Common myeloid progenitor, CD34-positive (primary cell): ENCODE results near the gene RPS5. TPM values are rescaled to one million over a fixed set of nuclear protein-coding genes. Genes with fewer than 3 reads are reported as not detected.
"Not testable (repeated sequence)": the region's sequence is repeated elsewhere in the genome, so short reads cannot be mapped to it uniquely, and the experiment has no call there.

Source experiments
- CTCF ChIA-PET: fragments of 350-600 bp; sonication (Branson Sonifier 250); formaldehyde crosslinking; loops from one replicate; lab custom pipeline; 2021; ENCODE audit warnings: antibody characterized with exemption; lab: Charles Lee
- POLR2A ChIA-PET: fragments of 350-600 bp; sonication (Branson Sonifier 250); formaldehyde crosslinking; loops from one replicate; lab custom pipeline; 2021; ENCODE audit warnings: antibody characterized with exemption; lab: Charles Lee
- DNase-seq, 3 donors: peaks; one replicate each; pipeline versions ENCODE4 v3.0.0 to v3.0.0-alpha.2; 2013
- H3K27ac ChIP-seq, 2 experiments: 1 replicate in 1 of 2; 2 replicates in 1 of 2; pipeline ENCODE4 v1.7.0; 2013; ENCODE audit warnings: inconsistent platforms in 2 of 2, low read length in 2 of 2, mild to moderate bottlenecking in 2 of 2, low read depth in 1 of 2, moderate library complexity in 1 of 2; ENCODE audit not compliant: severe bottlenecking in 2 of 2, insufficient read depth in 1 of 2, poor library complexity in 1 of 2
- H3K27me3 ChIP-seq, 5 experiments: replicated peaks in 2 of 5; 1 replicate in 3 of 5; 2 replicates in 2 of 5; pipeline versions ENCODE4 v1.6.1 to v1.7.0; 2013; ENCODE audit warnings: low read length in 4 of 5, mild to moderate bottlenecking in 2 of 5, moderate library complexity in 2 of 5, inconsistent platforms in 1 of 5; ENCODE audit not compliant: insufficient read depth in 5 of 5, control insufficient read depth in 4 of 5
- H3K36me3 ChIP-seq, 4 experiments: 1 replicate in 2 of 4; 2 replicates in 2 of 4; pipeline versions ENCODE4 v1.6.1 to v1.7.0; 2013; ENCODE audit warnings: low read length in 3 of 4, control low read depth in 1 of 4, mild to moderate bottlenecking in 1 of 4; ENCODE audit not compliant: control insufficient read depth in 4 of 4, insufficient read depth in 4 of 4
- H3K4me1 ChIP-seq, 4 experiments: 1 replicate in 3 of 4; 2 replicates in 1 of 4; pipeline versions ENCODE4 v1.6.1 to v1.7.1; 2013; ENCODE audit warnings: low read length in 3 of 4, mild to moderate bottlenecking in 3 of 4, control low read depth in 1 of 4, inconsistent platforms in 1 of 4, moderate library complexity in 1 of 4; ENCODE audit not compliant: control insufficient read depth in 4 of 4, insufficient read depth in 4 of 4; ENCODE audit errors: control extremely low read depth in 1 of 4
- H3K4me3 ChIP-seq, 7 experiments: 1 replicate in 4 of 7; 2 replicates in 3 of 7; pipeline versions ENCODE4 v1.5.1 to v1.7.0; 2013; ENCODE audit warnings: mild to moderate bottlenecking in 7 of 7, low read length in 6 of 7, moderate library complexity in 6 of 7, inconsistent platforms in 2 of 7, low read depth in 2 of 7, control low read depth in 1 of 7; ENCODE audit not compliant: insufficient read depth in 4 of 7, control insufficient read depth in 1 of 7; ENCODE audit errors: extremely low read depth in 1 of 7
- H3K9me3 ChIP-seq, 5 experiments: 1 replicate in 4 of 5; 2 replicates in 1 of 5; pipeline versions ENCODE4 v1.6.1 to v1.7.1; 2013; ENCODE audit warnings: low read length in 4 of 5, mild to moderate bottlenecking in 2 of 5, inconsistent platforms in 1 of 5, low read depth in 1 of 5, moderate library complexity in 1 of 5; ENCODE audit not compliant: control insufficient read depth in 4 of 5, insufficient read depth in 2 of 5; ENCODE audit errors: control extremely low read depth in 1 of 5
- WGBS: methylation state at CpG from one replicate; pipeline ENCODE4 v1.1.5; 2013; ENCODE audit not compliant: insufficient coverage; 5-methylcytosine and 5-hydroxymethylcytosine counted together
- polyA plus RNA-seq: library from polyadenylated mRNA; unstranded; fragments of 120-200 nt; gene quantifications from one replicate; pipeline ENCODE4 v1.2.1, GENCODE V29; 2013

Gene RPS5
- 2,208 TPM for polyA plus RNA-seq

DNA sequence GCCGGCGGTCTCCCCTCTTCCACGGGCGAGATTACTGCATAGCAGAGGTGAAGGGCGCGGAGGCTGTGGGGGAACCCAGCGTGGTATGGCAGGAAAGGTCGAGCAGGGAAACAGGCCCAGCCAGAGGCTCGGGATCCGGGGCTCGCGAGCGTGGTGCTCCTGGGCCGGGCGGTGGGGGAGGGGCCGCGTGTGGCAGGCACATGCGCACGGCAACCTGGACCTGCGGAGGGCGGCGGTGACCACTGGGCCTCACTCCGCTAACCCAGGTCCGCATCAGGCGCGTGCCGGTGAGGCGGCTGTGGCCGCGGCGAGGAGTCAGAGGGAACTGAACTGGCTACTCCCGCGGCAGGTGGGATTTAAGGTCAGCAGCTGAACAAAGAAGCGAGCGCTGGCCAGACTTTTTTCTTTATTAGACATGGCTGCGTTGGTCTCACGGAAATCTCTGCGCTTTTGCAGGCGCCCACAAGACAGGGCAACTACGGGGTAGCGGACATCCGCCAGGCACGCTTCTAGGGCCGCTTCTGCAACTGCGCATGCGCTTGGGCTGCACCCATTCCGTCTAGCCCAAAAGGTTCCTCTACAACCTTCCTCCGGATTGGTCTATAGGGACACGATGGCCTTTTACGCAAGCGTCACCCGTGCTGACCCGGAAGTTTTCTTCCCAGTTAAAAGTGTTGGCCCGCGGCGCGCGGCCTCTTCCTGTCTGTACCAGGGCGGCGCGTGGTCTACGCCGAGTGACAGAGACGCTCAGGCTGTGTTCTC is at the start of gene RPS5:
Gene RPS5, plus strand, starts transcription at position 694 of the 762 bp plus-strand sequence. CDS start 869 bp downstream, outside the sequence.
- WGBS = under 1% methylated on average over 60 of the region's 64 CpGs

DNA sequence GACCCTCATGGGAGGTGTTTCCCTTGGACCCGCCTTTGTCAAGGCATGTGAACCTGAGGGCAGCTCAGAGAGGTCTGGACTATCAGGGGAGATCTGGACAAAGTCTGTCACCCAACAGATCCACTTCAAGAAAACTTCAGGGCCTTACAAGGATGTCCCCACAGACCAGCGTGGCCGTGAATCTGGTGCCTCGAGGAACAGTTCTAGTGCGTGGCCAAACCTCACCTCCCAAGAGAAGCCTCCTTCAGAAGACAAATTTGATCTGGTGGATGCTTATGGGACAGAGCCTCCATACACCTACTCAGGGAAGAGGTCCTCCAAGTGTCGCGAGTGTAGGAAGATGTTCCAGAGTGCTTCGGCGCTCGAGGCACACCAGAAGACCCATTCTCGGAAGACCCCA is 48.7 kb upstream of the RPS5 start:
- 98% methylated on average over 9 of the region's 11 CpGs for WGBS
- Histone ChIP-seq H3K9me3 (peaks cover 0 to 4% (median 0%) of the 10 kb centered on the region in 5 experiments), H3K27me3 (no peaks in the 10 kb centered on the region), H3K36me3 (peaks cover 10 to 55% (median 36%) of the 10 kb centered on the region in 4 experiments), H3K4me3 (no peak overlapping the region), H3K27ac (no peak overlapping the region), H3K4me1 (no peaks in the 10 kb centered on the region)
- no peak for DNase-seq
- ChIA-PET CTCF (no interaction called here), POLR2A (no interaction called here)

More for the DNA sequence above, at the start of gene RPS5:
- peak within 1 kb of the TSS; percentile 81 to 93 for H3K27ac ChIP-seq
- H3K9me3 ChIP-seq = no peaks in the 10 kb centered on the region
- ChIA-PET CTCF (interaction anchor here (1.3 kb wide), 1 partner anchor 113 kb away, joined by 3 read pairs; no protein-coding TSS in a partner anchor), POLR2A (no interaction called here)
- H3K4me3 ChIP-seq = peak within 1 kb of the TSS; percentile 54 to 97 (median 83)
- H3K36me3 ChIP-seq = peaks cover 2 to 25% (median 12%) of the 10 kb centered on the region in 4 experiments
- peak; percentile 99 for DNase-seq
- H3K4me1 ChIP-seq = peaks cover 4 to 39% (median 38%) of the 10 kb centered on the region in 4 experiments
- H3K27me3 ChIP-seq = no peaks in the 10 kb centered on the region

DNA sequence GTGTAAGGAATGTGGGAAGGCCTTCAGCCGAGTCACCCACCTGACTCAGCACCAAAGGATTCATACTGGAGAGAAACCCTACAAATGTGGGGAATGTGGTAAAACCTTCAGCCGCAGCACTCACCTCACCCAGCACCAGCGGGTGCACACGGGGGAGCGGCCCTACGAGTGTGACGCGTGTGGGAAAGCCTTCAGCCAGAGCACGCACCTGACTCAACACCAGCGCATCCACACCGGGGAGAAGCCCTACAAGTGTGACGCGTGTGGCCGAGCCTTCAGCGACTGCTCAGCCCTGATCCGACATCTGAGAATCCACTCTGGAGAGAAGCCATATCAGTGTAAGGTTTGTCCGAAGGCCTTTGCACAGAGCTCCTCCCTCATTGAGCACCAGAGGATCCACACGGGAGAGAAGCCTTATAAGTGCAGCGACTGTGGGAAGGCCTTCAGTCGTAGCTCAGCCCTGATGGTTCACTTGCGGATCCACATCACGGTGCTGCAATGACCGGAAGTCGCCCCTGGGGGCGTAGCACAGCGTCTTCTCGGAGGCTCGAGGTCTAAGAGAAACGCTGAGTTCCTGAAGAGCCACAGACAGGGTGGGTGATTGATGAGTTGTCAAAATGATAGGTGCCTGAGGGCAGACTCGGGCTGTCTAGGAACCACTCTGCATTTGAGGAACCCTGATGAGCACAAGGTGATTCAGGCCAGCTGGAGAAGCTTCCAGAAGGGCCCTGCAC is 48.1 kb upstream of the RPS5 start:
- Histone ChIP-seq H3K27ac (no peak overlapping the region), H3K4me1 (no peaks in the 10 kb centered on the region), H3K9me3 (peaks cover 0 to 4% (median 0%) of the 10 kb centered on the region in 5 experiments), H3K4me3 (no peak overlapping the region), H3K27me3 (no peaks in the 10 kb centered on the region), H3K36me3 (peaks cover 10 to 55% (median 36%) of the 10 kb centered on the region in 4 experiments)
- peak in 2 of 3 donors; percentile 25 to 37 for DNase-seq
- CTCF ChIA-PET = interaction anchor here (0.7 to 1.2 kb wide), 2 partner anchors 9 to 32 kb away, joined by 3 read pairs; no protein-coding TSS in a partner anchor
- POLR2A ChIA-PET = no interaction called here
- 91% methylated on average over 28 of the region's 30 CpGs for WGBS

DNA sequence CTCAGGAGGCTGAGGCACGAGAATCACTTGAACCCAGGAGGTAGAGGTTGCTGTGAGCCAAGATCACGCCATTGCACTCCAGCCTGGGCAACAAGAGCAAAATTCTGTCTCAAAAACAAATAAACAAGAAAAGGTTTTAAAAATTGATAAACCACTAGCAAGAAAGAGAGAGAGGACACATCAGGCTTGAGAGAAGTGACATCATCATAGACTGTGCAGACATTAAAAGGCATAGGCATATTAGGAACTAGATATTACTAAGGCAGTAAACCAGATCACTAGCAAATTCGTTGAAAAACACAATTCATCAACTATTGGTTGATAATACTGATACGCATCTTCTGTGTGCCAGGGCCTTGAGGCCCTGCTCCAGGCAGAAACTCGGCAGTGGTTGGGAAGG is 41.5 kb upstream of the RPS5 start:
- no peak overlapping the region for H3K27ac ChIP-seq
- no peak for DNase-seq
- H3K36me3 ChIP-seq = peaks cover 2 to 12% (median 5%) of the 10 kb centered on the region in 4 experiments
- H3K4me3 ChIP-seq = no peak overlapping the region
- ChIA-PET POLR2A (no interaction called here), CTCF (interaction anchor here (1.1 to 1.6 kb wide), 2 partner anchors 15 to 17 kb away, joined by 3 read pairs; partner anchors contain the start of gene ZNF497)
- peaks cover 4 to 21% (median 19%) of the 10 kb centered on the region in 4 experiments for H3K4me1 ChIP-seq
- H3K9me3 ChIP-seq = no peaks in the 10 kb centered on the region
- no peaks in the 10 kb centered on the region for H3K27me3 ChIP-seq
- 100% methylated on average over 2 of the region's 5 CpGs for WGBS

DNA sequence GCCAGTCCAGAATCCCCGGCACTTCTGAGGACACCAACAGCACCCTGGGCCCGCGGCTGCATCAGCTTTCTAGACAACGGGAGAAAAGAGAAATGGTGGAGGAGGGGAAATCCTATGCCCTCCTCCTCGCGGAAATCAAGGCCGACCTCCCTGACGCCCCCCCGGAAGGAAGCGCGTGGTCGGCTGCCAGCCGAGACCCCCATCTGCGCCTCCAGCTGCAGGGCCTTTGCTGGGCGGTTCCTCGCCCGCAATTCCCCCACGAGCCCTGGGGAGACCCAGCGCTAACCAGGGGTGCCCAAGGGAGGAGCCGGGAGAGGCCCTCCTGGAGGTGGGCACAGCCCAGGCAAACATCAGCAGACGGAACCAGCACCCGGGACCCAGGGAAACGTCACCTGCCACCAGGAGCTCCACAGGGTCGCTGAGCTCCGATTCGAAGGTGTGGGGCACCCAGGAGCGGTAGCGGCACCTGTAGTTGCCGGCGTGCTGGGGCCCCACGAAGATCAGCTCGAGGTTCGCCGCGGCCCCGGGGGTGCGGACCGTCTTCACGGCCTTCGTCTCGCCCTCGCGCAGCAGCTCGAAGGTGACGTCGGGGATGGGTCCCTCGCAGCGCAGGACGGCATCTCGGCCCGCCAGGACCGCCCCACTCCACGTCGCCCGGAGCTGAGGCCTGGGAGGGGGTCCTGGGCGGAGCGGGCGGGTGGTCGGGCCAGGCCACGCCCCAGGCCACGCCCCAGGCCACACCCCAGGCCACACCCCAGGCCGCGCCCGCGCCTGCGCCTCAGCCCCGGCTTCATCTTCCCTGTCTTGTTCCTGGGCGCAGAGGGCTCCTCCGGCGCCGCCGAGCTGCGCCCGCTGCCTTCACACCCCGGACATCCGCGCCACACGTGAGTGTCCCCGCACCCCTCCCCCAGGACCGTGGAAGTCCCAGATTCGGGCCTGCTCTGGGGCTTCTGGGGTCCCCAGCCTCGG is 39.8 kb upstream of the RPS5 start:
- CTCF ChIA-PET = interaction anchor here (0.7 to 2.2 kb wide), 4 partner anchors 9 to 17 kb away, joined by 3 to 8 read pairs (median 4); no protein-coding TSS in a partner anchor
- H3K27ac ChIP-seq = peak overlapping the region; percentile 32 to 50
- H3K27me3 ChIP-seq = no peaks in the 10 kb centered on the region
- H3K36me3 ChIP-seq = peaks cover 0 to 11% (median 0%) of the 10 kb centered on the region in 4 experiments
- peak; percentile 59 to 83 (median 73) for DNase-seq
- H3K4me1 ChIP-seq = peaks cover 4 to 21% (median 19%) of the 10 kb centered on the region in 4 experiments
- WGBS = under 1% methylated on average over 58 of the region's 82 CpGs
- H3K4me3 ChIP-seq = peak overlapping the region; percentile 34 to 88 (median 71)
- POLR2A ChIA-PET = interaction anchor here (1.1 to 1.8 kb wide), 6 partner anchors 9 to 42 kb away, joined by 3 to 9 read pairs (median 4); partner anchors contain the start of genes ZNF497 and ZSCAN22
- H3K9me3 ChIP-seq = no peaks in the 10 kb centered on the region

DNA sequence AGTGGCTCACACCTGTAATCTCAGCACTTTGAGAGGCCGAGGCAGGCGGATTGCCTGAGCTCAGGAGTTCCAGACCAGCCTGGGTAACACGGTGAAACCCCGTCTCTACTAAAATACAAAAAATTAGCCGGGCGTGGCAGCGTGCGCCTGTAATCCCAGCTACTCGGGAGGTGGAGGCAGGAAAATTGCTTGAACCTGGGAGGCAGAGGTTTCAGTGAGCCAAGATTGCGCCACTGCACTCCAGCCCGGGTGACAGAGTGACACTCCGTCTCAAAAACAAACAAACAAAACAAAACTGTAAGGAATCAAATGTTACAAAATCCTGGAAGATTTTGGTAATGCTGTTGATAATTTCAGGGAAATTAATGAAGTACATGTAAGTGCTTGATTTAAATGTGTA is 39.0 kb upstream of the RPS5 start:
- ChIA-PET CTCF (interaction anchor here (2.2 kb wide), 1 partner anchor 8 kb away, joined by 5 read pairs; no protein-coding TSS in a partner anchor), POLR2A (interaction anchor here (1.4 to 1.8 kb wide), 3 partner anchors 14 to 42 kb away, joined by 3 to 9 read pairs (median 6); partner anchors contain the start of gene ZNF497)
- 33% methylated on average over 8 of the region's 12 CpGs for WGBS
- Histone ChIP-seq H3K36me3 (peaks cover 0 to 11% (median 0%) of the 10 kb centered on the region in 4 experiments), H3K4me3 (peak overlapping the region in 6 of 7 experiments; percentile 64 to 88 (median 75)), H3K4me1 (peaks cover 4 to 21% (median 19%) of the 10 kb centered on the region in 4 experiments)
- not testable (repeated sequence) for H3K27me3 ChIP-seq, H3K27ac ChIP-seq, H3K9me3 ChIP-seq, DNase-seq
